KMS-11 (cell line): ENCODE data around the gene U2AF2.
A peak's percentile ranks its signal among the peaks of the same experiment; 100 is the strongest.

ENCODE experiments used
- H2AFZ ChIP-seq: fragments of 200-600 bp; sonication (generic); 2 replicates; pipeline ENCODE4 v1.6.1; 2016; ENCODE audit warnings: antibody characterized with exemption, mixed run types, low read depth
- H3K27ac ChIP-seq: fragments of 200-600 bp; sonication (generic); 2 replicates; pipeline ENCODE4 v1.6.1; 2016; ENCODE audit warnings: mild to moderate bottlenecking, mixed run types
- H3K27me3 ChIP-seq: fragments of 200-600 bp; sonication (generic); 2 replicates; pipeline ENCODE4 v1.6.1; 2017; ENCODE audit warnings: mild to moderate bottlenecking, low read depth, mixed run types, moderate library complexity; ENCODE audit not compliant: insufficient read depth
- H3K36me3 ChIP-seq: fragments of 200-600 bp; sonication (generic); 2 replicates; pipeline ENCODE4 v1.6.1; 2017; ENCODE audit warnings: mild to moderate bottlenecking, mixed run types; ENCODE audit not compliant: insufficient read depth
- H3K4me1 ChIP-seq: fragments of 200-600 bp; sonication (generic); 2 replicates; pipeline ENCODE4 v1.6.1; 2016; ENCODE audit warnings: mild to moderate bottlenecking, low read depth, mixed run types; ENCODE audit not compliant: poor library complexity, severe bottlenecking
- H3K4me2 ChIP-seq: fragments of 200-600 bp; sonication (generic); 2 replicates; pipeline ENCODE4 v1.7.0; 2016; ENCODE audit warnings: mild to moderate bottlenecking, mixed run types
- H3K4me3 ChIP-seq: fragments of 200-600 bp; sonication (generic); IDR thresholded peaks from 2 replicates; pipeline ENCODE4 v1.6.1; 2017; ENCODE audit warnings: low read depth, low read length, mixed read lengths; ENCODE audit not compliant: insufficient read depth
- H3K79me2 ChIP-seq: fragments of 200-600 bp; sonication (generic); 2 replicates; pipeline ENCODE4 v1.6.1; 2016; ENCODE audit warnings: low read depth, mixed run types; ENCODE audit not compliant: insufficient read depth
- H3K9ac ChIP-seq: fragments of 200-600 bp; sonication (generic); 2 replicates; pipeline ENCODE4 v1.6.1; 2016; ENCODE audit warnings: mild to moderate bottlenecking, mixed run types
- H4K20me1 ChIP-seq: fragments of 200-600 bp; sonication (generic); 2 replicates; pipeline ENCODE4 v1.6.1; 2016; ENCODE audit warnings: mild to moderate bottlenecking, mixed run types; ENCODE audit not compliant: insufficient read depth
- CTCF ChIP-seq: fragments of 200-600 bp; sonication (generic); conservative IDR thresholded peaks from 2 replicates; pipeline ENCODE4 v1.6.1; 2017; ENCODE audit warnings: low read depth, mild to moderate bottlenecking, antibody characterized with exemption, low read length, moderate library complexity, mixed read lengths

The U2AF2 gene

GRCh38 chr19:55654868-55655647 lies at the start of gene U2AF2:
TSS of gene U2AF2 (plus strand) at chr19:55655035. CDS start at chr19:55655105, 70 bp downstream.
- H2AFZ ChIP-seq, result peak within 1 kb of the TSS; percentile 54

GRCh38 chr19:55605207-55605636 lies 49.6 kb upstream of the U2AF2 start:
- no peaks in the 10 kb centered on the region for H3K36me3 ChIP-seq
- no peaks in the 10 kb centered on the region for H3K27me3 ChIP-seq
- 0 out of 2 replicates have a peak, but pooled peaks cover 15% of the 10 kb centered on the region for H3K79me2 ChIP-seq
- no peak overlapping the region for H2AFZ ChIP-seq
- H3K9ac ChIP-seq, result no peak overlapping the region
- TF ChIP-seq CTCF, result no peak
- no peaks in the 10 kb centered on the region for H4K20me1 ChIP-seq
- peak overlapping the region; percentile 48 for H3K27ac ChIP-seq
- H3K4me2 ChIP-seq, result peak overlapping the region; percentile 55; the same call in 1 of the 2 replicates
- peaks cover 15% of the 10 kb centered on the region for H3K4me1 ChIP-seq
- H3K4me3 ChIP-seq, result no peak overlapping the region

More at GRCh38 chr19:55654868-55655647, at the start of gene U2AF2:
- Histone ChIP-seq H3K9ac (peak within 1 kb of the TSS; percentile 95), H3K36me3 (no peaks in the 10 kb centered on the region; the same call in 1 of the 2 replicates), H3K4me2 (peak within 1 kb of the TSS; percentile 88), H4K20me1 (peaks cover 5% of the 10 kb centered on the region; the same call in 1 of the 2 replicates), H3K27me3 (no peaks in the 10 kb centered on the region), H3K27ac (peak within 1 kb of the TSS; percentile 94), H3K4me3 (no peak within 1 kb of the TSS), H3K4me1 (peaks cover 22% of the 10 kb centered on the region), H3K79me2 (peaks cover 48% of the 10 kb centered on the region)
- TF ChIP-seq CTCF, result no peak

GRCh38 chr19:55605637-55606470 lies 49.0 kb upstream of the U2AF2 start, which contains the start of gene ZNF865:
TSS of gene ZNF865 (plus strand) at chr19:55605647. CDS start at chr19:55613619, 7,972 bp downstream.
- no peaks in the 10 kb centered on the region for H3K36me3 ChIP-seq
- no peak within 1 kb of the TSS for H3K4me3 ChIP-seq
- H4K20me1 ChIP-seq, result no peaks in the 10 kb centered on the region
- peak within 1 kb of the TSS; percentile 53 for H2AFZ ChIP-seq
- H3K27ac ChIP-seq, result peak within 1 kb of the TSS; percentile 70
- H3K27me3 ChIP-seq, result no peaks in the 10 kb centered on the region
- H3K4me2 ChIP-seq, result peak within 1 kb of the TSS; percentile 77
- 0 out of 2 replicates have a peak, but pooled peaks cover 15% of the 10 kb centered on the region for H3K79me2 ChIP-seq
- peaks cover 15% of the 10 kb centered on the region for H3K4me1 ChIP-seq
- peak; percentile 90 for TF ChIP-seq CTCF
- H3K9ac ChIP-seq, result peak within 1 kb of the TSS; percentile 69

- H3K4me3 ChIP-seq, result no peak overlapping the region
- peak overlapping the region; percentile 19; the same call in 1 of the 2 replicates for H3K9ac ChIP-seq
- TF ChIP-seq CTCF, result peak; percentile 37; the same call in 1 of the 2 replicates
- H3K36me3 ChIP-seq, result no peaks in the 10 kb centered on the region
- H3K27ac ChIP-seq, result peak overlapping the region; percentile 70; the same call in 1 of the 2 replicates
- H3K79me2 ChIP-seq, result 0 out of 2 replicates have a peak, but pooled peaks cover 15% of the 10 kb centered on the region
- H2AFZ ChIP-seq, result no peak overlapping the region
- no peaks in the 10 kb centered on the region for H3K27me3 ChIP-seq
- peaks cover 17% of the 10 kb centered on the region for H3K4me1 ChIP-seq
- peak overlapping the region; percentile 77 for H3K4me2 ChIP-seq
- no peaks in the 10 kb centered on the region for H4K20me1 ChIP-seq
These were observed 48.4 kb upstream of the U2AF2 start for GRCh38 chr19:55606471-55606787.
